GM21526 (cell line): ENCODE measurements around the gene ZMIZ1.
A peak's percentile ranks its signal among the peaks of the same experiment; 100 is the strongest.

Experiments
- ATAC-seq: cut with Tn5 transposase; IDR thresholded peaks from one replicate; pipeline ENCODE4 v1.9.1; 2021; ENCODE audit warnings: moderate library complexity; ENCODE audit not compliant: unreplicated experiment, low FRiP score

The ZMIZ1 gene

GRCh38 chr10:79342811-79343561 lies 274.2 kb downstream of the ZMIZ1 start:
- no peak for ATAC-seq

DNA sequence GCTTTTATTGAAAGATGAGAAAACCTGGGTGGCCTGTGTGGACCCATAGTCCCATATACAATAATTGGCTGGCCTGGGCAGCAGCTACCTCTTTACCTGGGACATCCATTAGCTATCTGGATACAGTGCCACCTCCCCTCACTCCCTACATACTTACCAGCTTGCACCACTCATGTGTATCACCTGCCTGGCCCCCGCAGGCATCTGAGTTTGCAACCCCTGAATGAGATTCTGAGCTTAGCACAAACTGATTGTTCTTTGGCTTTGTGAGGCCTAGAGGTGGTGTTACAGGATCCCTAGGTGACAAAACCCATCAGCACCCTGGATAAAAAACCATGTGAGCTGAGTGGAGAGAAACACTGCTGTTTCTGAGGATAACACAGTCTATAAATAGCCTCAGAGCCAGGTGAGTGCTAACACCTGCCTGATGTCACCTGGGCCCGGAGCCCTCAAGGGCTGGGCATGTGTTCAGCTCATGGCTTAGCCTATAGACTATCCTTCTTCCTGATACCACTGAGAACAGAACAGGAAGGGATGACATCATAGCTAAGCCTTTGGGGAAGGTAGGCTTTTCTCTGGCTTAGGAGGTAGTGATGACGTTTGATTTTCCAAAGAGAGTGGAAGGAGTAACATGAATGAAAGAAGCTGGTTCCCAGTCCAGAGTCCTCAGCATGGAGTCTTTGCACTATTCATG lies 275.9 kb downstream of the ZMIZ1 start:
- no peak for ATAC-seq

DNA sequence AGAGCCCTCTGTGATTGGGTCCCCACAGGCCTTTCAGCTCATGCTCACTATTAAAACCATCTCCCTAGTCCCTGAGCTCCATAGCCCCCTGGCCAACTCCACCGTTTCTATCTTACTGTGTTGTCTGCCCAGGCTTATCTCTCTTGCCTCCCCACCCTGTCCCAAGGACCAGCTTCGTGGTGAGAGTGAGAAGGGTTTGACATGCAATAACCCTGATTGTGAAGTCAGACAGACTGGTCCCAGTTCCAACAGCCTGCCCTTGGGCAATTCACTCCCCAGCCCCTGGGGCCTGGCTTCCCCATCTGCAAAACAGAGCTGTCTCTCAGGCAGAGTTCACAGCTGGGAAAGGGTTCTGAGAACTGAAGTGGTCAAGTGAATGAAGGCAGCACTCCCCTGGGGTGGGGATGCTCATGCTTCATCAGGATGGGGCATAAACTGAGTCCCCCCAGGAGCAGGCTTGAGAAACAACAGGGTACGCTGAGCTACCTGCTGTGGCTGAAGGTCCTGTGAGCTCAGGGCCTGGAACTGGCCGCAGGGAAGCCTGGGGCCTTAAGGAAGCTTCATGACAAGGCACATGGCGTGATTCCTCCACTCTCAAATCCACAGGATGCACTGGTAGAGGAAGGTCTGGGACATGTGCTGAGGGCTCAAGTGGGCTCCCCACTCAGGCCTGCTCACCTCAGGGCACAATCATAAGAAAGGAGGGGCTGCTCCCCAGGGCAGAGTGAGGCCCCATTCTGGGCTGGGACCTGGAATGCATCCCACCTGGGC lies 276.7 kb downstream of the ZMIZ1 start:
- no peak for ATAC-seq

DNA sequence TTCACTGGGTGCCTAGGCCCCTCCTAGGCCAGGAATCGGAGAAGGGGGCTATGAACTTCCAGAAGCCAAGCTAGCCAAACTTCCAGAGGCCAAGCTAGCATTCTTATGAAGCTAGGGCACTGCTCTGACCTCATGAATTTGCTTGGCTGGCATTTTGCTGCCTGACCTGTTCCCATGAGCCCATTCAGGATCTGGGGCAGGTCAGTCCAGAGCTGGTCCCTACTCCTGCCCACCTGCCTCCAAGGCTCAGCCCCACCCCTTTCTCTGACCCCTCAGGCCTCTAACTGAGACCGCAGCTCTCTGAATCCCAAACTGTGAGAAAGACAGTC lies 277.2 kb downstream of the ZMIZ1 start:
- ATAC-seq = no peak

DNA sequence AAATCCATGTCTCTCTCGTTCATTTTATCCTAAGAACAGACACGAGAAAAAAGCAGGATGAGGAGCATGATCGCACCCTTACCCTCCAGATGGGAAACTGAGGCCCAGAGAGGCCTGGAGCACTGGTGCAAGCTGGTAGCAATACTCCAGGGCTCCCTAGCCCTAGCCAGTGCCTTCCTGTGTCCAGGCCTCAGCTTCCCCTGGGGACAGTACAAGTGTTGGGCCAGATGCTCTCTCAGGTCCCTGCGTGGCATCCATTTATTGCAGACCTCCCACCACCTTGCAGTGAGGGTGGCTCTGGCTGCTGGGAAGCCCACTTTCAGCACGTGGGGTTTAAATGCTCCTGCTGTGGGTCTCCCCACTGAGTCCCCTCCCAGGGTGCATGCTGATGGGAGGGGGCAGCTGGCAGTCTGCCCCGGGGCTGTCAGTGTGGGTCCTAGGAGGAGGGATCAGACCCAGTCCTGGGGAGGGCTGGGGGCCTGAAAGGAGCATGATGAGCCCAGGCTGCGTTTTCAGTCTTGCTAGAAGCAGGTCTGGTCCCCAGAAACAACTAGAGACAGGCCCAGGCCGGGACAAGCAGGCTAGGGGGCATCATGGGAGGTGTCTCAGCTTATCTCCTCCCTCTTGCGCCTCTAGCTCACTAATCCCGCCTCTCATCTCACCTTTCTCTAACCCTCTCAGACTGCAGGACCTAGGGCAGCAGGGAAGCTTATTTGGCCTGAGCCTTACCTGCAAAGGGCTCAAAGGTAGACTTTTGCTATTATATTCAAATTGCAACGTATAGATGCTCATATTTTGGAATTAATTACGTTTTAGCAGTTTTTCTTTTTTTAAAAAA lies 277.8 kb downstream of the ZMIZ1 start:
- ATAC-seq = no peak

GRCh38 chr10:79347226-79347893 lies 278.6 kb downstream of the ZMIZ1 start, which contains the start of gene PPIF:
Gene PPIF (plus strand): TSS chr10:79347469. CDS start chr10:79347549, 80 bp downstream.
- ATAC-seq = peak; percentile 87

GRCh38 chr10:79347894-79348639 lies 279.3 kb downstream of the ZMIZ1 start:
- ATAC-seq = peak; percentile 58

- ATAC-seq = no peak
Observed at GRCh38 chr10:79348640-79348988, 279.8 kb downstream of the ZMIZ1 start.

DNA sequence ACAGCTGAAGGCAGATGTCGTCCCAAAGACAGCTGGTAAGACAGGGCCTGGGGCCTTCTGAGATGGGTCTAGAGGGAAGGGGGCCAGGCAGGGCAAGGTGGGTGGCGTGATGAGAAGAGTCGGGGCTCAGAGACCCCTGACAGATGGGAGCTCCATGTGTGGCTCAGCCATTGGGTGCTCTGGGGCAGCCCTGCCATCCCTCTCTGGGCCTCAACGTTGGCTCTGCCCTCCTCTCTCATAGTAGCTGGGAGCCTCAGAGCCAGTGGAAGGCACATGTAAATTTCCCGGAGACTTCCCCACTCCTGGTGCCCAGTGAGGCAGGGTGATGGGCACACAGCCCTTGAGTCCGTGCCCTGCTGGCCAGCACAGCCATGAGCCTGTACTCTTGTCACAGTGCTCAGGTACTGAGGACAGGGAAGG lies 280.3 kb downstream of the ZMIZ1 start:
- no peak for ATAC-seq

- no peak for ATAC-seq
Observed at GRCh38 chr10:79349766-79350406, 281.1 kb downstream of the ZMIZ1 start.

- ATAC-seq = no peak
Observed at GRCh38 chr10:79350407-79351154, 281.8 kb downstream of the ZMIZ1 start.

DNA sequence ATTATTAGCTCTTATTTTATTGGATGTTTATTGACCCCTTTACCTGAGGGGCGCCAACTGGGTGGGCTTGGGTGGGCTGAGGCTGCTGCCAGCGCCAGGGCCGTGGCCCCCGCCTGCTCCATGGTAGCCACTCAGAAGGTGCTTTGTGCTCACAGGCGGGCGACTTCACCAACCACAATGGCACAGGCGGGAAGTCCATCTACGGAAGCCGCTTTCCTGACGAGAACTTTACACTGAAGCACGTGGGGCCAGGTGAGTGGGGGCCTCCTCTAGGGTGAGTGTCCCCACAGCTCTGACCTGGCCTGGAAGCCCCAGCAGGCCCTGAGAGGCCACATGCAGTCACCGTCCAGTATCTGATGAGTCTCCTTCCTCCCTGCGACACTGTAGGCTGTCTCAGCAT lies 282.6 kb downstream of the ZMIZ1 start:
- ATAC-seq = no peak

DNA sequence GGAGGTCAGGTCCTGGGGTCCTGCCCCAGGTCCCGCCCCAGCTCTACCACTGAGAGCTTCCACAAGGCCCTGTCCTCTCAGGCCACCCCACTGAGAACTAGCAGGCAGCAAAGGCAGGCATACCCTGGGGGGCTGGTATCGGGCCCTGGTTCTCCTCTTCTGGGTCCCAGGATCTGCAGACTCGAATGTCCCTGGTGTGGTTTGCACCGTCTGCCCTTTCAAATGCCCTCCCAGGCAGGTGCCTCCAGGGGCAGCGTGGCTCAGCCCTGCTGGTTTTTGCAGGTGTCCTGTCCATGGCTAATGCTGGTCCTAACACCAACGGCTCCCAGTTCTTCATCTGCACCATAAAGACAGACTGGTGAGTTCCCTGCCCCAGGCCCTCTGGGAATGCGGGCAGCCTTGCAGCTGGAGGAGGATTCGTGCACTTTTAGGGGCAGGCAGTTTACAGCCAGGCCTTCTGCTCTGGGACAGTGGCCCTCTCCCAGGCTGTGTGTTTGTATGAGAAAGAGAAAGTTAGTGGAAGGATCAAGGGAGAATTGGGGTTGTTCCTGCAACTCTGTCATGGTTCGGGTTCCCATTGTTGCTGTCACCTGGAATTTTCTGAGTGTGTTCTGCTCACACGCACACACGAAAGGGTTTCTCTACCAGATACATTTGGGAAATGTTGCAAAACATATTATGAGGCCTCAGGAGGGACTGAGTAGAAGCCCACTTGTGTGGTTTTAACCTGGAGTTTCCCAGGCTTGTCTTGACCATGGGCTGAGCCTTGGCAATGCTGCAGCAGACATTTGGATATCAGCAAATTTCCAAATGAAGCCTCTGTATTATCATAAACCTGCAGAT lies 283.5 kb downstream of the ZMIZ1 start:
- no peak for ATAC-seq

- ATAC-seq = no peak
Observed at GRCh38 chr10:79353000-79353406, 284.2 kb downstream of the ZMIZ1 start.

GRCh38 chr10:79353726-79354125 lies 285.0 kb downstream of the ZMIZ1 start:
- no peak for ATAC-seq

DNA sequence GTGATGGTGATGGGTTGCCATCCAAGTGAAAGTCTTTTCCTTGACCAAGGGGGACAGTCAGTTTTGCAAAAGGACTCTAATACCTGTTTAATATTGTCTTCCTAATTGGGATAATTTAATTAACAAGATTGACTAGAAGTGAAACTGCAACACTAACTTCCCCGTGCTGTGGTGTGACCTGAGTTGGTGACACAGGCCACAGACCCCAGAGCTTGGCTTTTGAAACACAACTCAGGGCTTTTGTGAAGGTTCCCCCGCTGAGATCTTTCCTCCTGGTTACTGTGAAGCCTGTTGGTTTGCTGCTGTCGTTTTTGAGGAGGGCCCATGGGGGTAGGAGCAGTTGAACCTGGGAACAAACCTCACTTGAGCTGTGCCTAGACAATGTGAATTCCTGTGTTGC lies 285.4 kb downstream of the ZMIZ1 start:
- ATAC-seq = no peak

- no peak for ATAC-seq
Observed at GRCh38 chr10:79354615-79355014, 285.8 kb downstream of the ZMIZ1 start.
